BLaER1 treated with 17β-estradiol and CSF1 and Interleukin-3, amounts not matched to agents 10 nM and 100 nM (cell line): ENCODE results near the gene EYS.

ENCODE experiments used
- H3K27ac ChIP-seq, 11 experiments: shearing (Covaris generic); formaldehyde crosslinking; 2 replicates each; pipeline ENCODE4 v1.8.1; 2022
- H3K27me3 ChIP-seq, 11 experiments: shearing (Covaris generic); formaldehyde crosslinking; 2 replicates each; pipeline ENCODE4 v1.8.1; 2022
- H3K36me3 ChIP-seq, 11 experiments: shearing (Covaris generic); formaldehyde crosslinking; 2 replicates each; pipeline ENCODE4 v1.8.1; 2022
- H3K4me1 ChIP-seq, 10 experiments: shearing (Covaris generic); formaldehyde crosslinking; 2 replicates each; pipeline ENCODE4 v1.8.1; 2022
- H3K4me2 ChIP-seq, 11 experiments: shearing (Covaris generic); formaldehyde crosslinking; 2 replicates each; pipeline ENCODE4 v1.8.1; 2022
- H3K4me3 ChIP-seq, 10 experiments: shearing (Covaris generic); formaldehyde crosslinking; 2 replicates each; pipeline ENCODE4 v1.8.1; 2022
- H3K9ac ChIP-seq, 11 experiments: shearing (Covaris generic); formaldehyde crosslinking; 2 replicates each; pipeline ENCODE4 v1.8.1; 2022
- H3K9me3 ChIP-seq, 11 experiments: shearing (Covaris generic); formaldehyde crosslinking; replicated peaks in 1 of 11; 2 replicates each; pipeline ENCODE4 v1.8.1; 2022
- H4K20me1 ChIP-seq, 11 experiments: shearing (Covaris generic); formaldehyde crosslinking; 2 replicates each; pipeline ENCODE4 v1.8.1; 2022
- Cebpa-rat ChIP-seq, 11 experiments: shearing (Covaris generic); IDR thresholded peaks; 2 replicates each; pipeline ENCODE4 v1.8.1; 2022

EYS gene

GRCh38 chr6:63789699-63790098 lies 1917.3 kb downstream of the EYS start:
- no peaks in the 10 kb centered on the region for H4K20me1 ChIP-seq
- H3K36me3 ChIP-seq = no peaks in the 10 kb centered on the region
- no peak overlapping the region for H3K4me2 ChIP-seq
- no peak overlapping the region for H3K4me3 ChIP-seq
- H3K9me3 ChIP-seq = no peaks in the 10 kb centered on the region; a peak in 1 of 22 replicates
- no peaks in the 10 kb centered on the region for H3K27me3 ChIP-seq
- no peak overlapping the region for H3K9ac ChIP-seq
- TF ChIP-seq Cebpa-rat (IDR thresholded peaks at IDR 0.05) = no peak
- H3K27ac ChIP-seq = no peak overlapping the region
- peaks cover 6 to 24% (median 17%) of the 10 kb centered on the region in 10 experiments for H3K4me1 ChIP-seq

GRCh38 chr6:63788569-63788968 lies 1918.5 kb downstream of the EYS start:
- Histone ChIP-seq H3K9me3 (peaks cover 0 to 5% (median 0%) of the 10 kb centered on the region in 11 experiments; a peak in 6 of 22 replicates), H3K36me3 (no peaks in the 10 kb centered on the region), H3K27ac (no peak overlapping the region), H3K27me3 (no peaks in the 10 kb centered on the region), H3K4me2 (no peak overlapping the region), H4K20me1 (no peaks in the 10 kb centered on the region), H3K4me1 (peaks cover 6 to 18% (median 14%) of the 10 kb centered on the region in 10 experiments; a peak in 17 of 20 replicates), H3K9ac (no peak overlapping the region), H3K4me3 (no peak overlapping the region)
- no peak for TF ChIP-seq Cebpa-rat (IDR thresholded peaks at IDR 0.05)

GRCh38 chr6:63787021-63787420 lies 1920.0 kb downstream of the EYS start:
- Histone ChIP-seq H3K36me3 (no peaks in the 10 kb centered on the region), H4K20me1 (no peaks in the 10 kb centered on the region), H3K27me3 (no peaks in the 10 kb centered on the region), H3K27ac (no peak overlapping the region), H3K9ac (no peak overlapping the region), H3K4me2 (no peak overlapping the region), H3K9me3 (peaks cover 0 to 12% (median 0%) of the 10 kb centered on the region in 11 experiments; a peak in 9 of 22 replicates), H3K4me1 (peaks cover 0 to 18% (median 12%) of the 10 kb centered on the region in 10 experiments; a peak in 14 of 20 replicates), H3K4me3 (no peak overlapping the region)
- no peak for TF ChIP-seq Cebpa-rat (IDR thresholded peaks at IDR 0.05)

- no peak overlapping the region for H3K4me3 ChIP-seq
- peaks cover 4 to 18% (median 8%) of the 10 kb centered on the region in 11 experiments; a peak in 16 of 22 replicates for H3K9me3 ChIP-seq
- H3K27ac ChIP-seq = no peak overlapping the region
- TF ChIP-seq Cebpa-rat (IDR thresholded peaks at IDR 0.05) = no peak
- peak overlapping the region in 7 of 11 experiments; percentile 15 to 60 (median 54); a peak in 10 of 22 replicates for H3K4me2 ChIP-seq
- no peaks in the 10 kb centered on the region for H4K20me1 ChIP-seq
- no peaks in the 10 kb centered on the region for H3K27me3 ChIP-seq
- H3K4me1 ChIP-seq = peaks cover 0 to 18% (median 12%) of the 10 kb centered on the region in 10 experiments; a peak in 14 of 20 replicates
- H3K9ac ChIP-seq = no peak overlapping the region
- H3K36me3 ChIP-seq = no peaks in the 10 kb centered on the region
These were observed 1922.0 kb downstream of the EYS start for GRCh38 chr6:63785006-63785405.

- Histone ChIP-seq H3K4me2 (no peak overlapping the region), H4K20me1 (no peaks in the 10 kb centered on the region), H3K4me3 (no peak overlapping the region), H3K9ac (no peak overlapping the region), H3K27ac (no peak overlapping the region), H3K36me3 (no peaks in the 10 kb centered on the region), H3K9me3 (peaks cover 4 to 21% (median 9%) of the 10 kb centered on the region in 11 experiments; a peak in 16 of 22 replicates), H3K4me1 (peaks cover 0 to 18% (median 12%) of the 10 kb centered on the region in 10 experiments; a peak in 14 of 20 replicates), H3K27me3 (no peaks in the 10 kb centered on the region)
- no peak for TF ChIP-seq Cebpa-rat (IDR thresholded peaks at IDR 0.05)
These were observed 1923.9 kb downstream of the EYS start for GRCh38 chr6:63783096-63783495.

GRCh38 chr6:63774961-63775360 lies 1932.1 kb downstream of the EYS start:
- no peaks in the 10 kb centered on the region for H4K20me1 ChIP-seq
- no peak for TF ChIP-seq Cebpa-rat (IDR thresholded peaks at IDR 0.05)
- H3K4me1 ChIP-seq = no peaks in the 10 kb centered on the region
- no peaks in the 10 kb centered on the region for H3K36me3 ChIP-seq
- H3K9me3 ChIP-seq = peaks cover 0 to 4% (median under 1%) of the 10 kb centered on the region in 11 experiments; a peak in 1 of 22 replicates
- H3K4me2 ChIP-seq = no peak overlapping the region
- H3K9ac ChIP-seq = no peak overlapping the region
- H3K27me3 ChIP-seq = no peaks in the 10 kb centered on the region
- H3K4me3 ChIP-seq = no peak overlapping the region
- no peak overlapping the region for H3K27ac ChIP-seq

- Histone ChIP-seq H3K9ac (no peak overlapping the region), H3K4me1 (no peaks in the 10 kb centered on the region), H3K9me3 (peaks cover 0 to 7% (median 3%) of the 10 kb centered on the region in 11 experiments; a peak in 11 of 22 replicates), H3K36me3 (no peaks in the 10 kb centered on the region), H3K27me3 (no peaks in the 10 kb centered on the region), H3K27ac (no peak overlapping the region), H4K20me1 (no peaks in the 10 kb centered on the region), H3K4me2 (no peak overlapping the region), H3K4me3 (no peak overlapping the region)
- TF ChIP-seq Cebpa-rat (IDR thresholded peaks at IDR 0.05) = no peak
These were observed 1933.8 kb downstream of the EYS start for GRCh38 chr6:63773200-63773599.

GRCh38 chr6:63765828-63766227 lies 1941.2 kb downstream of the EYS start:
- no peaks in the 10 kb centered on the region for H3K4me1 ChIP-seq
- TF ChIP-seq Cebpa-rat (IDR thresholded peaks at IDR 0.05) = no peak

GRCh38 chr6:63764318-63764916 lies 1942.6 kb downstream of the EYS start:
- Histone ChIP-seq H3K4me3 (no peak overlapping the region), H3K9me3 (peaks cover 4 to 22% (median 14%) of the 10 kb centered on the region in 11 experiments; a peak in 15 of 22 replicates)

More at GRCh38 chr6:63765828-63766227, 1941.2 kb downstream of the EYS start:
- no peak overlapping the region for H3K27ac ChIP-seq
- H3K9ac ChIP-seq = no peak overlapping the region
- H3K36me3 ChIP-seq = no peaks in the 10 kb centered on the region
- H3K27me3 ChIP-seq = no peaks in the 10 kb centered on the region
- H4K20me1 ChIP-seq = no peaks in the 10 kb centered on the region
- peaks cover 4 to 22% (median 14%) of the 10 kb centered on the region in 11 experiments; a peak in 15 of 22 replicates for H3K9me3 ChIP-seq
- H3K4me2 ChIP-seq = no peak overlapping the region
- no peak overlapping the region for H3K4me3 ChIP-seq

More at GRCh38 chr6:63764318-63764916, 1942.6 kb downstream of the EYS start:
- H3K4me2 ChIP-seq = no peak overlapping the region
- H4K20me1 ChIP-seq = no peaks in the 10 kb centered on the region
- H3K27me3 ChIP-seq = no peaks in the 10 kb centered on the region
- no peaks in the 10 kb centered on the region for H3K36me3 ChIP-seq
- H3K4me1 ChIP-seq = no peaks in the 10 kb centered on the region
- H3K27ac ChIP-seq = no peak overlapping the region; a peak in 1 of 22 replicates
- TF ChIP-seq Cebpa-rat (IDR thresholded peaks at IDR 0.05) = no peak
- H3K9ac ChIP-seq = no peak overlapping the region
